ENCODE results near the gene TACR2. TPM values are rescaled to one million over a fixed set of nuclear protein-coding genes. Genes with fewer than 3 reads are reported as not detected.

Gene TACR2
- total RNA-seq, 6 donors from 2014 or later: 0.94 to 1.4 (median 1.2) TPM; not detected in 3

GRCh38 chr10:69359148-69359547, 57.6 kb downstream of the TACR2 start:
- Histone ChIP-seq H3K27me3 (no peaks in the 10 kb centered on the region), H3K27ac (peak overlapping the region; percentile 48 to 82 (median 80)), H3K9me3 (no peaks in the 10 kb centered on the region), H3K4me1 (peaks cover 49 to 55% (median 50%) of the 10 kb centered on the region in 4 donors), H3K36me3 (peaks cover 0 to 21% (median 2%) of the 10 kb centered on the region in 4 donors), H3K4me3 (no peak overlapping the region)
- no peak for TF ChIP-seq EP300 (IDR thresholded peaks at IDR 0.05)
- no peak for TF ChIP-seq POLR2AphosphoS5 (IDR thresholded peaks at IDR 0.05)
- TF ChIP-seq POLR2A (IDR thresholded peaks at IDR 0.05): no peak
- TF ChIP-seq CTCF (IDR thresholded peaks at IDR 0.05): no peak
- WGBS, 2 donors: 45 to 59% methylated on average over 3 of the region's 3 CpGs
- no peak for ATAC-seq (ENCODE audit: low FRiP score in 2 of 2)
- DNase-seq: no peak

GRCh38 chr10:69358148-69358795, 58.4 kb downstream of the TACR2 start:
- WGBS, 2 donors: 82 to 84% methylated on average over 12 of the region's 12 CpGs
- Histone ChIP-seq H3K4me1 (peaks cover 46 to 55% (median 51%) of the 10 kb centered on the region in 4 donors), H3K9me3 (no peaks in the 10 kb centered on the region), H3K36me3 (peaks cover 0 to 12% (median 2%) of the 10 kb centered on the region in 4 donors), H3K27ac (peak overlapping the region in 1 of 4 donors; percentile 80), H3K4me3 (no peak overlapping the region), H3K27me3 (no peaks in the 10 kb centered on the region)
- DNase-seq (no peak), ATAC-seq (ENCODE audit: low FRiP score in 2 of 2) (no peak)
- TF ChIP-seq POLR2A (IDR thresholded peaks at IDR 0.05) (no peak), EP300 (IDR thresholded peaks at IDR 0.05) (no peak), POLR2AphosphoS5 (IDR thresholded peaks at IDR 0.05) (no peak), CTCF (IDR thresholded peaks at IDR 0.05) (no peak)

- ATAC-seq (ENCODE audit: low FRiP score in 2 of 2) (no peak), DNase-seq (no peak)
- Histone ChIP-seq H3K9me3 (no peaks in the 10 kb centered on the region), H3K4me1 (peaks cover 30 to 43% (median 37%) of the 10 kb centered on the region in 4 donors), H3K27ac (no peak overlapping the region), H3K36me3 (peaks cover 0 to 7% (median 2%) of the 10 kb centered on the region in 4 donors), H3K27me3 (no peaks in the 10 kb centered on the region), H3K4me3 (no peak overlapping the region)
- 91 to 93% methylated on average over 2 of the region's 2 CpGs for whole genome bisulfite sequencing, 2 donors
- no peak for TF ChIP-seq POLR2AphosphoS5 (IDR thresholded peaks at IDR 0.05)
- no peak for TF ChIP-seq POLR2A (IDR thresholded peaks at IDR 0.05)
- TF ChIP-seq EP300 (IDR thresholded peaks at IDR 0.05): no peak
- no peak for TF ChIP-seq CTCF (IDR thresholded peaks at IDR 0.05)
These were observed 60.5 kb downstream of the TACR2 start for GRCh38 chr10:69356187-69356586.

GRCh38 chr10:69353977-69354635, 62.6 kb downstream of the TACR2 start:
- Histone ChIP-seq H3K27ac (no peak overlapping the region), H3K9me3 (no peaks in the 10 kb centered on the region), H3K4me1 (peaks cover 14 to 31% (median 22%) of the 10 kb centered on the region in 4 donors), H3K4me3 (no peak overlapping the region), H3K27me3 (no peaks in the 10 kb centered on the region), H3K36me3 (peaks cover 0 to 3% (median 0%) of the 10 kb centered on the region in 4 donors)
- ATAC-seq (ENCODE audit: low FRiP score in 2 of 2) (no peak), DNase-seq (no peak)
- TF ChIP-seq POLR2AphosphoS5 (IDR thresholded peaks at IDR 0.05): no peak
- no peak for TF ChIP-seq EP300 (IDR thresholded peaks at IDR 0.05)
- TF ChIP-seq POLR2A (IDR thresholded peaks at IDR 0.05): no peak
- no peak for TF ChIP-seq CTCF (IDR thresholded peaks at IDR 0.05)
- 82 to 87% methylated on average over 8 of the region's 8 CpGs for WGBS, 2 donors

Other genes with a start within 250 kb of the TACR2 start
- gene SUPV3L1, start 236.7 kb downstream of the TACR2 start, total RNA-seq: 10 to 100 TPM; 17.0 to 47.1 (median 21.5) TPM
- 10 to 100 TPM in 2 of 6 donors, 1 to 10 TPM in 4; 3.2 to 12.6 (median 7.5) TPM for gene HKDC1, start 196.6 kb downstream of the TACR2 start, total RNA-seq
- 10 to 100 TPM; 60.8 to 98.5 (median 88.9) TPM for gene HK1, start 138.4 kb downstream of the TACR2 start, total RNA-seq
- 10 to 100 TPM; 19.9 to 69.5 (median 63.0) TPM for gene TSPAN15, start 34.5 kb upstream of the TACR2 start, total RNA-seq
- not detected for gene NEUROG3, start 156.5 kb upstream of the TACR2 start, total RNA-seq
- gene FAM241B, start 213.3 kb upstream of the TACR2 start, total RNA-seq: 1 to 10 TPM in 5 of 6 donors, not detected in 1; 3.1 to 7.7 (median 6.5) TPM

Measured in upper lobe of left lung (tissue), 6 donors.